ENCODE data around the gene CHKA.

CHKA gene

DNA sequence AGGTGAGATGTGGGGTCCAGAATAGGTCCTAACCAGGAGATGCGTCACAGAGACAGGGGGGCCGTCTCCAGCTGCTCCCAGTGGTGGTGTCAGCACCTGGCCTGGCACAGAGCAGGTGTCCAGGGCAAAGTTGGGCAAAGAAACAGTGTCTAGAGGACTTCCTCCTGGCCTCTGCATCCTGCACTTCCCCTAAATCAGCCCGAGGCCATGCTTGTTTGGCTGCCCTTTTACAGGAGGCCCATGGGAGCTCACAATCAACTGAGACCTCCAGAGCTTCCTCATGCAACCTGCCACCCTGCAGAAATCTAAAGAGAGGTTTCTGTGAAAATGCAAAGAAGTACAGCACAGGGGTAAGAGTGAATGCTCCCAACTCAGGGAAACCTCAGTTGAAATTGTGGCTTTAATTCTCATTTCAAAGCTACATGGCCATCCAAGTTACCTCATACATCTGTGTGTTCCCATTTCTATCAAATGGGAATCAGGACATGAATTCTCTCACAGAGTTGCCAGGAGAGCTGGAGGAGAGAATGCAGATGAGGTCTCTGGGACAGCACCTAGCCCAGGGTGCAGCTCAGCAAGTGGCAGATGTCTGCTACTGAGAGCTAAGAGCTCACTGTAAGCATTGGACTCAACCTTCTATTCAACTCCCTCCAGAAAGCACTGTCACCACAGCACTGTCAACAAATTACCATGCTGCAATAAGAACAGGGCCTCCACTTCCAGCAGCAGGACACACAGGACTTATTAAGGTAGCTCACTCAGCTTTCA is 49.7 kb downstream of the CHKA start:
- no peak for DNase-seq (ENCODE audit: low read depth)

DNA sequence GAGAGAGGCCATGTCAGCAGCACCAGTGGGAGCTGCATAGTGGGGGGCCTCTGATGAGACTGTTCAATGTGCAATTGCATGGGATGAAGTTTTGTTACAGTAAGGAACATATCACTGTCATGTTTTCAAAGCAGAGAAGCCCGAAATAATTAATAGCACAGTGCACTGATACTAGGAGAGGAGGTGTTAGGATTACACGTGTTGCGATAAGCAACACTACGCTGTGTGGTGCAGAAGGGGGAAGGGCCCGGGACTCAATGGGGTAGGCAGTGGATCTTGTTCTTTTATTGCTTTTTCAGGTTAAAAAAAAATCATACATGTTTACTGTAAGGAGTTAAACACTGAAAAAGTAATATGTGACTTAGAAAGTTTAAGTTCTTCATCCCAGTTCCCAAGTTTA is 53.2 kb downstream of the CHKA start:
- DNase-seq (ENCODE audit: low read depth): no peak

DNA sequence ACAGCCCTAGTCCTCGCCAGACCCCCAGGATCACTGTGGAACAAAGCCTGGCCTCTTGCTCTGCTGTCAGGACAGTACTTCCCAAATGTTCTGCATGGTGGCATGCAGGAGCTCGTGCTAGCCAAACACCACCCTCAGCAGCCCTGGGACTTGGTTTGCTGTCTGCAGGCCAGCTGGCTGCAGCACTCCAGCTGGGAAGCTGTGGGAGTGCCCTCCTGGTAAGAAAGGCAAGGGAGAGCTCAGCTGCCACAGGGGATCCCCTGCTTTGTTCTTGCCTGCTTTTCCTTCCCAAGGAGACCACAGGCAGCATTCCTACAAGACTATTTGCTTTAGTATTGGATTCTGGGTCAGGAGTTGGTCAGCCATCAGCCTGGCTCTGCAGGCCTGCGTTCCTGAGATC is 54.4 kb downstream of the CHKA start:
- DNase-seq (ENCODE audit: low read depth): no peak

DNA sequence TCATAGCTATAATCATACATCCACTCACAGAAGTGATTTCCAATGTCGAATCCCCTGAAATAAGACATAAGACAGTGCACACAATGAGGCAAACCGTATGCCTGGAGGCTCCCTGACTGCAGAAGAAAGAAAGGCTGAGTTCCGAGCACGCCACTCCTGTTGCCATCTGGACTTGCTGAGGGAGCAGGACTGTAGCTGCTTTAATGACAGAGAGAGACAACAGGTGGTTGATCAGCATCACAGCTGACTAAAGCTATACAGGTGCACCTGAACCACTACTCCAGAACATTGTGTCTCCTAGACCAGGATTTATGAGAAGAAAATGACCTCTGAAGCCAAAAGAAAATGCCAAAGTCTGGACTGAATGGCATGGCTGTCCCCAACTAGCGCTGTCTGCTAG is 55.3 kb downstream of the CHKA start:
- DNase-seq (ENCODE audit: low read depth): no peak

DNA sequence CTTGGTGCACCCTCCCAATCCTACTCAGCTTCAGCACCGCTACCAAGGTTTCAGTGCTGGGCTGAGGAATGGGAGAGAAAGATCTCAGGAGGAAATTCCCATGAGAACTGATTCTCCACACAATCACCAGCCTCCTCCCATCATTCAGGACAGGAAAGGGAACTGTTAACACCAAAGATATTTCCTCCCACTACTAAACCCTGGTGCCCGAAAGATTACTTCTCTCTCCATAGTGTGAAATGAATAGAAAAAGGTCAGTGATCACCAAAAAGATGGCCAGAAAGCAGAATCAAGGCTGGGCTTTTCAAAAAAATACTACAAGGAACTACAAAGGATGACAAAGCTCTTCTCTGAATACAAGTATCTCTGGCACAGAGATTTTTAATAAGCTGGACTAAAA is 56.3 kb downstream of the CHKA start:
- no peak for DNase-seq (ENCODE audit: low read depth)

DNA sequence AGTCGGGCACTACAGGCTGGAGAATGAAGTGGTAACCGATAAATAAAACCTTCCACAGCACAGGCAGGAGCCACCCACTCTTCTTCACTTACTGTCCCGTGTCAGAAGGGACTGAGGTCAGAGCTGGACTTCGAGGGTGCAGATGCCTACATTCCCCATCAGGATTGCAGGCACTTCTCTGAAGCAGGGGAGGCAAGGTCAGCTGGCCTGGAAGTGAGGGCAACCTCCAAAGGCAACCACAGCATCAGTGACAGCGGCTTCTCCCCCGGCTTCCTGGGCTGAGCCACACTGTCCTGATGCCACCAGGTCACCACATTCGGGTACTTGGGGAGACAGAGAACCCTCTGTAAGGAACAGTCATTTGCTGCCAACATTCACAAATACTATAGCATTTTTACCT is 59.7 kb downstream of the CHKA start:
- DNase-seq (ENCODE audit: low read depth): no peak

DNA sequence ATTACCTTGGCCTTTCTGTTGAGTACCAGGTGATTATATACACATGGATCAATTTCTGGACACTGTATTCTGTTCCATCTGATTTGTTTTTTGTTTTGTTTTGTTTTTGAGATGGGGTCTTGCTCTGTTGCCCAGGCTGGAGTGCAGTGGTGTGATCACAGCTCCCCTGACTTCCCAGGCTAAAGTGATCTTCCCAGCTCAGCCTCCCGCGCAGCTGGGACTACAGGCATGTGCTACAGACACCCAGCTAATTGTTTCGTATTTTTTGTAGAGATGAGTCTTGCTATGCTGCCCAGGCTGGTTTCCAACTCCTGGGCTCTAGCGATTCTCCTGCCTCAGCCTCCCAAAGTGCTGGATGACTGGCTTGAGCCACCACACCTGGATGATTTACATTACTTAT is 63.4 kb downstream of the CHKA start:
- DNase-seq (ENCODE audit: low read depth): no peak

DNA sequence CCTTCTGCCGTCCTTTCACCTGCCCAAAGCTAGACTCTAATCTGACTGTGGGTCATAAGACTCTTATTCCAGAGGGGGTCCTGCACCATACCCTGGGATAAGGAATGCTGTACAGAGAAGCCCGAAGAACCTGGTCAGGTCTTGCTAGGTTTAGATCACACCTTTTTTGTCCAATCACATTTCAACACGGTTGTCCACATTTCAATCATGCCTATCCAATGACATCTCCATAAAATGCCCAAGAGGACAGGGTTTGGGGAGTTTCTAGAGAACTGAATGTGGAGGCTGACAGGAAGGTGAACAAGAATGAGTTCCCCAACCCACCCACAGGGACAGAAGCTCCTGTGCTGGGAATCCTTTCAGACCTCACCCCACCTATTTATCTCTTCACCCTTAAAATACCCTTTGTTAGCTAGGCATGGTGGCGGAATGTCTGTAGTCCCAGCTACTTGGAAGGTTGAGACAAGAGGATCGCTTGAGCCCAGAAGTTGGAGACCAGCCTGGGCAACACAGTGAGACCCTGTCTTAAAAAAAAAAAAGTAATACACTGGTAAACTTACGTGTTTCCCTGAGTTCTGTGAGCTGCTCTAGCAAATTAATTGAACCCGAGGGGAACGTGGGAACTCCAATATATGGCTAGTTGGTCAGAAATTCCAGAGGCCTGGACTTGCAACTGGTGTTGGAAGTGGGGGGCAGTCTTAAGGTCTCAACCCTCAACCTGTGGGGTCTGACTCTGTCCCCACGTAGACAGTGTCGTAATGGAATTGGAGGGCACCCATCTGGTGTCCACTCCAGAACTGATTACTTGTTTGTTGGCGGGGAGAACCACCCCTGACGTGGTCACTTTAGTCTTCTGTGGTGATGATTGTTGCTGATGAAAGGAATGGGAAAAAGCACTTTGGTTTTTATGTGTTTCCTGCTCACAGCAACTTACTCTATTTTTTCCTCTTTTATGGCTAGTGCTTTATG is 64.6 kb downstream of the CHKA start:
- DNase-seq (ENCODE audit: low read depth): no peak

DNA sequence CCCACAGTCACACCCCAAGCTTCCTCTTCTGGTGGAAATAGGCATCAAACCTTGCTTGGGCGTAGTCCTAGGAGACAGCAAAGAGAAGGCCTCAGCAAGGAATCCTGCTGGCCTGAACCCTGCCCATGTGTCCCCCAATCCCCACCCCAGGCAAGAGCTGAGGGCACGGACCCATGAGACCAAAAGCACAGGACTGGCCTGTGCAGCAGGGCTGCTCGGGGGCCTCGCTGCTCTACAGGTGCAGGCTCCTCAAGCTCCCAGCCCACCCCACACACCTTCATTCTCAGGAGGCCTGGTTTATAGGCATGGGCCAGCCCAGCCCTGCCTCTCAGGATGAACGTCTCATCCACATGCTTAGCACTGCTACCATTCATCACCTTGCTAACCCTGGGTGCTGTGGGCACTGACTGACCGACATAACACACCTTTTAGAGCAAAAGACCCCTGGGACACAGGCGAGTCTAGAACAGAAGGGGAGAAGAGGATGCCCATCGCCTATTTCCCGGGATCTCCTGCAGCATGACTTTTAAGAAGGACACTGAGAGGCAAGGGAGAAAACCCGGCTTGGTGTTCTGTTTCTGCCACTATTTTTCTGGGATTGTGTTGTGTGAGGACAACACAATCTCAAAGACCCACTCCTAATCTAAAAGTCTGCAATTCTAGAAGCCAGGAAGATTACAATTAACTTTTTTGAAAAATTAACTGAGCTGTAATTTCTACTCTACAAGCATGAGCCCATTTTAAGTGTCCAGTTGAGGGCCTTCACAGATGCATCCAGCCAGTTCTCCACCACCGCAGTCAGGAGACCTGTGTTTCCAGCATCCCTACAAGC is 67.0 kb downstream of the CHKA start:
- no peak for DNase-seq (ENCODE audit: low read depth)

DNA sequence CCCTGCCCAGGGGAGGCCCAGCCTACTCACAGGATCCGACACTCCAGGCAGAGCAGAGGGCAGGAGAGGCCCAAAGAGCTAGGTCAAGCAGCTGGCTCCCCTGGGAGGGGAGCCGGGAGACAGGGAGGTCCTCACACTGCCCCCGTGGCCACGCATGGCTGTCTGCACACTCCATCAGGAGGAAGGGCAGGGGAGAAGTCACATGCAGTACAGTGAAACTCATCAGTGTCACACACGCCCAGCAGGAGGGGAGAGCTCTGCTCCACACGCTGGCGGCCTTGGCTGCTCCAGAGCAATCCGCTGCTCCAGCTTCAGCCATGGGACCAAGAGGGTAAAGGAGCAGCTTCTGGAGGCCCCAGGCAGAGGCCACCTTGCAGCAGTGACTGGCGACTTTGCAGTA is 68.1 kb downstream of the CHKA start:
- DNase-seq (ENCODE audit: low read depth): no peak

DNA sequence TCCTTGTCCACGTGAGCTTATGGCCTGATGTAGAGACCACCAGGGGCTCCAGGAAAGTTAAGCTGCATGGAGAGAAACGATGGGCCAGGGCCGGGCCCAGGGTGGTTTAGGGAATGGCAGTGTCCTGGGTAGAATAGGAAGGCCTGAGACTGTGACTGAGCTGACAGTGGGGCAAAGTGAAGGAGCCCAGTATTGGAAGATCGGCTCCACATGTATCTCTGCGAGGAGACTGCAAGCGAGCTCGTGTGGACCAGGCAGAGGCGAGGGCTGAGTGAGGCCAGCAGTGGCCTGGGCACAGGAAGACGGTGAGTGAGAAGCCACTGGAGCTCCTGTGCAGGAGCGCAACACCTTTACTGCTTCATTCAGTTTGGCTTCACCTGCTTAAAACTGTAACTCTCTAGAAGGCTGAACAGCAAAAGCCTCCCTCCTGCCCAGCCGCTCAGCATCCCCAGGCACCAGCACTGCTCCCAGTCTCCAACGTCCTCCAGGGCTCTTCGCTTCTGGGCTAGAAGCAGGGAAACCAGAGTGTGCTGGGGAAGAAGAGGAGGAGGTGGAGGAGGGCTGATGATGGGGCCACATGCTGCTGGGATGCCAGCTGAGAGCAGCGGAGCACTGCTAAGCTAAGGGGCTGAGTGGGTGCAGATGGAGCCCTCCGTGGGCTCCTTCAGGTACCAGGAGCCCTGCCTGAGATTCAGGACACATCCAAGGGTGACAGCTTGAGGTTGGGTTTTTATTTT is 68.9 kb downstream of the CHKA start:
- no peak for DNase-seq (ENCODE audit: low read depth)

DNA sequence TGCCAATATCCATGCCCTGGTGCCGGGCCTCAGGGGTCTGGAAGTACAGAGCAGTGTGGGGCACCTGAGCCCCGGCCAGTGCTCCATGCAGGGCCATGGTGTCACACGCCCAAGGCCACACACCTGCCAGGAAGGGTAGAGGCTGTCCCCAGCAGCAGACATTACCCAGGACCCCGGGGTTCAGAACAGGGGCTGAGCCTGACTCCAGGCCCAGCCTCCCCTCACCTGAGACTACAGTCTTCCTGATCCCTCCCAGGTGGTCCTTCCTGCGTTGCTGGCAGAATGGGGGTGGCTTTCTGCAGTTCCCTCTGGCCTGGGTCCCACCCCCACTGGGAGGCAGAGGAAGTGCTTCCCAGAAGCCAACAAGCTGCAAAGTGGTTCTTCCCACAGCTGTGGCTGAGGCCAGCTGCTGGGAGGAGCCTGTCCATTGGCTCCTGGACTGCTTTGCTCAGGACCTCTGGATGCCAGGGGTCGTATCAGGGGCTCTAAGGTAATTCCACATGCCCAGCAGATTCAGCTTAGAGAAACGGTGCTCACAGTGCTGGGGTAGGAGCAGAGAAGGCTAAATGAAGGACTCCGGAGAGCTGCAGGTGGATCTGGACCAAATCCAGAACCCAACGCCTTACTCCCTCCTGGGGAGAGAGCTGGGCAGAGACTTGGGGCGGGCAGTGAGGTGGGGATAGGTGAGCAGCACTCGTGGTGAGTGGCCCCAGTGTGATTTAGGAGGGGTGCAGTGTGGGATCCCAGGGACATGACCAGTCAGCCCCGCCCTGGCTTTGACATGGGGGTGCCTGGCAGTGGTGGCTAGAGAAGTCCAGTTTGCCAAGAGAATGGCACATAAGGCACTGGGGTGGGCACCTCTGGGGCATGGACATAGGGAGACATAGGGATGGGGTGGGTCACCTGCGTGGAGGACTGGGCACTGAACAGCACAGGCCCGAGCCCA is 69.7 kb downstream of the CHKA start:
- no peak for DNase-seq (ENCODE audit: low read depth)

DNA sequence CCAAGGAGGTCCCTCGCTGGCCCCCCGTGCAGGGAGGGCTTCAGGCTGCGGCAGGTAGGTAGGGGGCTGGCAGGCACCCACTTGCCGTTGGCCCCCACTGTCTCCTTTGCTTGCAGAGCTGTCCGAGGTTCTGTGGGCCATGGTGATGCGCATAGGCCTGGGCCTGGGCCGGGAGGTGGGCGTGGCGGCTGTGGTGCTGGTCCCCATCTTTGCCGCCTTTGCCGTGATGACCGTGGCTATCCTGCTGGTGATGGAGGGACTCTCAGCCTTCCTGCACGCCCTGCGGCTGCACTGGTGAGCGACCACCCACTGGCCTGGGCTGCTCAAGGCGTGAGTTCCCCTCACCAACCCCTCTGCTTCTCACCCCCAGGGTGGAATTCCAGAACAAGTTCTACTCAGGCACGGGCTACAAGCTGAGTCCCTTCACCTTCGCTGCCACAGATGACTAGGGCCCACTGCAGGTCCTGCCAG is 70.8 kb downstream of the CHKA start:
- DNase-seq (ENCODE audit: low read depth): no peak

DNA sequence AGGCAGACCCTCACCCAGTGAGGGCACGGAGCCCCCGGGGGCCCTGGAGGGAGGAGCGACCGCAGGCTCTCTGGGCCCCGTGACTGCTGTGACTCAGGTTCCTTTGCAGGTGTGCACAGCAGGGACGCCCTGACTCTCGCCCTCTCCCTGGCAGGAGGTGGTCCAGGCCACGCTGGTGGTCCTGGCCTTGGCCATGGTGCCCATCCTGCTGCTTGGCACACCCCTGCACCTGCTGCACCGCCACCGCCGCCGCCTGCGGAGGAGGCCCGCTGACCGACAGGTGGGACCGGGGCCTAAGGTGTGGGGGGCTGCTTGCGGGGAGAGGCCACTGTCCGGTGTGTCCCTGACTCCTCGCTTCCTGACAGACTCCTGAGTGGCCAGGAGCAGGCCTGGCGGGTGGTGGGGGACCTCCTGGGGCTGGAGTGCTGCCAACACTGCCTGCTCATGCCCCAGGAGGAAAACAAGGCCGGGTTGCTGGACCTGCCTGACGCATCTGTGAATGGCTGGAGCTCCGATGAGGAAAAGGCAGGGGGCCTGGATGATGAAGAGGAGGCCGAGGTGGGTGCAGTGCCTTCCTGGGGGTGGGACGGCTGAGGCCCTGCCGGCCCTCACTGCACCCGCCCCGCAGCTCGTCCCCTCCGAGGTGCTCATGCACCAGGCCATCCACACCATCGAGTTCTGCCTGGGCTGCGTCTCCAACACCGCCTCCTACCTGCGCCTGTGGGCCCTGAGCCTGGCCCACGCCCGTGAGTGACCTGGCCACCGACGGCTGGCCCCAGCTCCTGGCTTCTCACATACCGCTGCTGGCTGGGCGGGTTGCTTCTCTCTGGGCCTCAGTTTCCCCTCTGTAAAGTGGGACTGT is 71.4 kb downstream of the CHKA start:
- no peak for DNase-seq (ENCODE audit: low read depth)

DNA sequence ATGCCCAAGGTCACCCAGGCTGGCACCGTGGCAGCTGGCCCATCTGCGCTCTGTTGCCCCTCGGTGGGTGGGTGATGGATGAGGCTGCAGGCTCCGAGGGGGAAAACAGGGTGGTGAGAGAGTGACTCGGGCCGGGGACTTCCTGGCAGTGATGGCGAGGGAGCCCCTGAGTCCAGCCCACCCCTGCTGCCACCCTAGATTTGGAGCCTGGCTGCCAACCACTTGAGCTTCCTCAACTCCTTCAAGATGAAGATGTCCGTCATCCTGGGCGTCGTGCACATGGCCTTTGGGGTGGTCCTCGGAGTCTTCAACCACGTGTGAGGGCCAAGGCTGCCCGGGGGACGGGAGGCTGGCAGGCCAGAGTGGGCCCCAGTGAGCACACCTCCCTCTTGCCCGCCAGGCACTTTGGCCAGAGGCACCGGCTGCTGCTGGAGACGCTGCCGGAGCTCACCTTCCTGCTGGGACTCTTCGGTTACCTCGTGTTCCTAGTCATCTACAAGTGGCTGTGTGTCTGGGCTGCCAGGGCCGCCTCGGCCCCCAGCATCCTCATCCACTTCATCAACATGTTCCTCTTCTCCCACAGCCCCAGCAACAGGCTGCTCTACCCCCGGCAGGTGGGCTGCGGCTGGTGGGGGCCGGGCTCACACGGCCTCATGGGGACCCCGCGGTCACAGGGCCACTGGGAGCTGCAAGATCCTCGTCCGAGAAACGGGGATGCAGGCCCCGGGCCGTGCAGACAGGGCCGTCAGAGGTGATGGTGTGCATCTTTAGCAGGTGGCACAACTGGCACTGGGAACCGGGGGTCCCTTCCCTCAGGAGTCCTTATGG is 72.3 kb downstream of the CHKA start:
- DNase-seq (ENCODE audit: low read depth): no peak

DNA sequence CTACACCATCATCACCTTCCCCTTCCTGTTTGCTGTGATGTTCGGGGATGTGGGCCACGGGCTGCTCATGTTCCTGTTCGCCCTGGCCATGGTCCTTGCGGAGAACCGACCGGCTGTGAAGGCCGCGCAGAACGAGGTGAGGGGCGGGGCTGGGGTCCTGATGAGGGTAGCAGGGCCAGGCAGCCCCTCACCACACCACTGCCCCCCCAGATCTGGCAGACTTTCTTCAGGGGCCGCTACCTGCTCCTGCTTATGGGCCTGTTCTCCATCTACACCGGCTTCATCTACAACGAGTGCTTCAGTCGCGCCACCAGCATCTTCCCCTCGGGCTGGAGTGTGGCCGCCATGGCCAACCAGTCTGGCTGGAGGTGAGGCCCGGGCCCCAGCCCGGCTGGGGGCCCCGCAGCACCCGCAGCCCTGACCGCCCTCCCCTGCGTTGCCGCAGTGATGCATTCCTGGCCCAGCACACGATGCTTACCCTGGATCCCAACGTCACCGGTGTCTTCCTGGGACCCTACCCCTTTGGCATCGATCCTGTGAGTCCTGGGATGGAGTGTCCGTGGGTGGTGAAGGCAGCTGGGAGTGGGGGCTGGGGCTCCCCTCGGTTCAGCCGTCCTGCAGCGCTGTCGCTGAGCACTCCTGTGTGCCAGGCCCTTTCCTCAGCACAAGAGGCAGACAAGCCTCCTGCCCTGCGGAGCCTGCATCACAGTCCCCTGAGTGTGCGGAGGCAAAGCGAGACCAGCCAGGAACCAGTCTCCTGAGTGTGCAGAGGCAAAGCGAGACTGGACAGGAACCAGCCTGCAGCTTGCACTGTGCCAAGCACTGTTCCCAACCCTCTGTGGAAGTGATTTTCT is 73.5 kb downstream of the CHKA start:
- DNase-seq (ENCODE audit: low read depth): no peak

DNA sequence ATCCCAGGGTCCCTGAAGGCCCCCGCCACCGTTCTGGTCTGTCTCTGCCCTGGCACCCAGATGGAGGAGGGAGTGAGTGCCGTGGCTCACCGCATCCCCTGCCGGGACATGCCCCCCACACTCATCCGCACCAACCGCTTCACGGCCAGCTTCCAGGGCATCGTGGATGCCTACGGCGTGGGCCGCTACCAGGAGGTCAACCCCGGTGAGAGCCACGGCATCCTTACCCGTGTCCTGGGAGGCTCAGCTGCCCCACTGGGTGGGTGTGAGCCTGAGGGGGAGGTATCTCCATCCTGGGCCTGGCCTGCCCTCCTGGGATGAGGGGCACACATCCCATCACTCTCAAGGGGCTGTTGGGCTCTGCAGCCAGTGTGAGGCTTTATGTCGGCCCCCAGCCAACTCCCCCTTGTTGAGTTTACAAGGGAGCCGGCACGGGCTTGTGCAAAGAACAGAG is 76.3 kb downstream of the CHKA start:
- no peak for DNase-seq (ENCODE audit: low read depth)
